ENCODE measurements around the gene DNAJC25. TPM values are rescaled to one million over a fixed set of nuclear protein-coding genes. Genes with fewer than 3 reads are reported as not detected.

Gene DNAJC25
- total RNA-seq (2022; extraction: Qiagen RNA extraction; ENCODE audit: low read depth) = 9.9 to 10.9 TPM (median 10.6 TPM) in 5 replicates

DNA sequence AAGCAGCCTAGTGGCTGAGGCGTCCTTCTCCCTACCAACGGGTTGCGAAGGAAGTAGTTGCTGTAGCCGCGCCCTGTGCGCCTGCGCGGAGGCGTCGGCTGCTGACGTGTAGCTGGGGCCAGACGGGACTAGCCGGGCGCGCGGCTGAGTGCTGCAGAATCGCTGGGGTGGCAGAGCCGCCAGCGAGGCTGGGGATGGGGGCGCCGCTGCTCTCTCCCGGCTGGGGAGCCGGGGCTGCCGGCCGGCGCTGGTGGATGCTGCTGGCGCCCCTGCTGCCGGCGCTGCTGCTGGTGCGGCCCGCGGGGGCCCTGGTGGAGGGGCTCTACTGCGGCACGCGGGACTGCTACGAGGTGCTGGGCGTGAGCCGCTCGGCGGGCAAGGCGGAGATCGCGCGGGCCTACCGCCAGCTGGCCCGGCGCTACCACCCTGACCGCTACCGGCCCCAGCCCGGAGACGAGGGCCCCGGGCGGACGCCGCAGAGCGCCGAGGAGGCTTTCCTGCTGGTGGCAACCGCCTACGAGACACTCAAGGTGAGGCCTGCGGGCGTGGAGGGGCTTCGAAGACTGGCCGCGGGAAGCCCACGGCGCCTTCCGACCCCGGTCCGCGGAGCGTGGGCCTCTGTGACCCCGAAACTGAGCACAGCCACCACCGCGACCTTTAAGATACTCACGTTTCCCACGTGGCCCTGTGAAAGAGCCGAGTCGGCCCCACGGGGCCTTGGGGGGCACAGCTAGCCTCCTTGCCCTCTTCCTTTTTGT lies at the start of gene DNAJC25:
DNAJC25 (plus strand) TSS at position 121 of the 758 bp plus-strand sequence; CDS start at position 195, 74 bp downstream.

DNA sequence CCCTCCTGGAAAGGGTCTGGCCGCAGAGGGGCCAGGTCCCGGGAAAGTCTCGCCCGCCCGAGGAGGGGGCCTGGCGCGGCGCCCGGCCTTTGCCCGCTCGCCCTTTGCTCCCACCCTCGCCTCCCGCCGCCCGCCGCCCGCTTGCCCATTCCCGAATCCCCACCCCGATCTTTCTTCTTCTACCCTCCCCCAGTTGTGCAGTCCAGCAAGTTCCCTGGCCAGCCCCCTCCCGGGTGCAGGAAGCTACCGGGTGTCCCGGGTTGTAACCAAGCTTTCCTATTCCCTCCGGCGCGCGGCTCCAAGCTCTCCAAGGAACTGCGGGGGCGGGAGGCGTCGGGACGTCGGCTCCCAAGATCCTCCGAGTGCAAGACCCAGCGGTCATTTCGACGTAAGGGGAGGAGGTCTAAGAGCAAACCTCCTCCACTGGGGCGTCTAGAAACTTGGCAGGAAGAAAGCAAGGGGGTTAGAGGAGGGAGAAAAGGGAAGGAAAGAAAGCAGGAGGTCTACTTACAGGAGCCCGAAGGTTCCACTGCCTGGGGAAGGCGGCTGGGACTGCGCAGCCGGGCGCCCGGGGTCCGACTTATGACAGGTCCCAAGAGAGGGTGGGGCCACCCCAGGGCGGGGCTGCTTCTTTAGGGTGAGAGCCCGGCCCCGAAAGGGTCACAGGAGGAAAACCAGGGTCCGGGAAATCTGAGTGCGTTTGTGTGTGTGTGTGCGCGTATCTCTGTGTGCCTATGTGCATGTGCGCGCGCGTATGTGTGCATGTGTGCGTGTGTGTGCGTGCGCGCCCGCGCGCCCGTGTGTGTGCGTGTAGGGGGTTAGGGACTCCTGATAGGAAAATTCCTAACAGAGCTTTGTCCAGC lies 31.8 kb upstream of the DNAJC25 start, which contains the start of gene PTGR1:
PTGR1 (minus strand) TSS at position 556 of the 863 bp plus-strand sequence. CDS start 2,225 bp downstream, outside the sequence.

GRCh38 chr9:111661150-111661801 lies 30.1 kb downstream of the DNAJC25 start, which contains the start of gene GNG10:
TSS of gene GNG10 (plus strand) at chr9:111661605. CDS start at chr9:111661635, 30 bp downstream.

Other genes starting within 250 kb of the DNAJC25 start
- 36.4 to 49.7 TPM (median 41.2 TPM) in 5 replicates for gene ECPAS, start 147.0 kb upstream of the DNAJC25 start, total RNA-seq (2022; extraction: Qiagen RNA extraction; ENCODE audit: low read depth)
- 0.40 to 0.98 TPM (median 0.54 TPM) in 5 replicates for gene ZNF483, start 106.2 kb upstream of the DNAJC25 start, total RNA-seq (2022; extraction: Qiagen RNA extraction; ENCODE audit: low read depth)
- gene PTGR1, start 31.7 kb upstream of the DNAJC25 start, total RNA-seq (2022; extraction: Qiagen RNA extraction; ENCODE audit: low read depth) = 326 to 352 TPM (median 336 TPM) in 5 replicates
- 51.5 to 71.5 TPM (median 66.2 TPM) in 5 replicates for gene GNG10, start 30.3 kb downstream of the DNAJC25 start, total RNA-seq (2022; extraction: Qiagen RNA extraction; ENCODE audit: low read depth)
- 0.05 TPM in 1 of 5 replicates, not detected in the others for gene SHOC1, start 163.6 kb downstream of the DNAJC25 start, total RNA-seq (2022; extraction: Qiagen RNA extraction; ENCODE audit: low read depth)